GM12865 (cell line): Measurements from ENCODE around the gene PLA2G2C.

Source experiments
- DNase-seq: peaks from one replicate; pipeline ENCODE4 v3.0.0; 2010; ENCODE audit warnings: low read depth
- H3K4me3 ChIP-seq: 2 replicates; pipeline ENCODE4 v1.5.1; 2011; ENCODE audit warnings: mild to moderate bottlenecking, low read depth, low read length, control low read depth
- CTCF ChIP-seq: IDR thresholded peaks from 2 replicates; pipeline ENCODE4 v1.5.1; 2011; ENCODE audit warnings: low read length, control low read depth, low read depth, inconsistent platforms; ENCODE audit not compliant: insufficient read depth; ENCODE audit errors: missing control alignments

Gene PLA2G2C

GRCh38 chr1:20180129-20180843, 6.0 kb downstream of the PLA2G2C start:
- H3K4me3 ChIP-seq, result no peak overlapping the region
- DNase-seq, result no peak
- TF ChIP-seq CTCF, result no peak

DNA sequence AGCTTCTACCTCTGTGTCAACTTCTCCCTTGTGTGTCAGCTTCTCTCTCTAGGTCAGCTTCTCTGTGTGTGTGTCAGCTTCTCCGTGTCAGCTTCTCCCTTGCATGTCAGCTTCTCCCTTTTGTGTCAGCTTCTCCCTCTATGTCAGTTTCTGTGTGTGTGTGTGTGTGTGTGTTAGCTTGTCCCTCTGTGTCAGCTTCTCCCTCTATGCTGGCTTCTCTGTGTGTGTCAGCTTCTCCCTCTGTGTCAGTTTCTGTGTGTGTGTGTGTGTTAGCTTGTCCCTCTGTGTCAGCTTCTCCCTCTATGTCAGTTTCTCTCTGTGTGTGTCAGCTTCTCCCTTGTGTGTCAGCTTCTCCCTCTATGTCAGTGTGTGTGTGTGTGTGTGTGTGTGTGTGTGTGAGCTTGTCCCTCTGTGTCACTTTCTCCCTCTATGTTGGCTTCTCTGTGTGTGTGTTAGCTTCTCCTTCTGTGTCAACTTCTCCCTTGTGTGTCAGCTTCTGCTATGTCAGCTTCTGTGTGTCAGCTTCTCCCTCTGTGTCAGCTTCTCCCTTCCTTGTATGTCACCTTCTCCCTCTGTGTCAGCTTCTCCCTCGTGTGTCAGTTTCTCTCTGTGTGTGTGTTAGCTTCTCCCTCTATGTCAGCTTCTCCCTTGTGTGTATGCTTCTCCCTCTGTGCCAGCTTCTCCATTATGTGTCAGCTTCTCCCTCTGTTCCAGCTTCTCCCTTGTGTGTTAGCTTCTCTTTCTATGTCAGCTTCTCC, 6.8 kb downstream of the PLA2G2C start:
- TF ChIP-seq CTCF, result no peak
- no peak for DNase-seq
- H3K4me3 ChIP-seq, result no peak overlapping the region

- TF ChIP-seq CTCF, result no peak
- no peak for DNase-seq
- no peak overlapping the region for H3K4me3 ChIP-seq
Measured at GRCh38 chr1:20178634-20179370, 7.5 kb downstream of the PLA2G2C start.

DNA sequence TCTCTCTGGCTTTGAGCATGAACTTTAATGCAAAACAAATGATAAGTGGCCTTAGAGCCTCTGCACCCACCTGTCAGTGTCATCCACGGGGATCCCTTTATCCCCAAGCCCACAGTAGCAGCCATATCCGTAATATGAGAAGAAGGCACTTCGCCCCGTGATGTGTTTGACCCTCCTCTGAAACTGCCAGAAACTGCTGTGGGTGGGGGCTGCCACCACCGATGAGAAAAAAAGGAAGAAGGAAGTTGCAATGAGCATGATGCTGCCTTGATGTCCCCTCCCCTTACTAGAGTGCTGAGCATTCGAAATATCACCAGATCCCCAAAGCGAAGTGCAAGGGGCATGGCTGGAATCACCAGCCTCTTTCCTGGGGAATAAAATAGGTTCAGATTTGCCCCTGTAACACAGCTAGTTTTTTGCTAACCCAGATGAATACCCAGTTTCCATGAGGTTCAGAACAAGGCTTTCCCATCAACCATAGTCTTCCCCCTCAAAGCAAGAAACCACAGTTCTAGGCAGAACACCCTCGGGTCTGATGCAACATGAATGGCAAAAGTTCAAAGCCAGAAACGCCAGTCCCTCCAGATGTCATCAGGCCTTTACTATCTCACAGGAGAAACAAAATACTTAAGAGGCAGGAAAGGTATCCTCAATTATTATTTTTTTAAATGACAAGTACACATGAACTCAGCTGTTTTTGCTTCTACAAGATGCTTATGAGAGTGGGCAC, 11.2 kb downstream of the PLA2G2C start:
- no peak overlapping the region for H3K4me3 ChIP-seq
- no peak for TF ChIP-seq CTCF
- DNase-seq, result no peak

DNA sequence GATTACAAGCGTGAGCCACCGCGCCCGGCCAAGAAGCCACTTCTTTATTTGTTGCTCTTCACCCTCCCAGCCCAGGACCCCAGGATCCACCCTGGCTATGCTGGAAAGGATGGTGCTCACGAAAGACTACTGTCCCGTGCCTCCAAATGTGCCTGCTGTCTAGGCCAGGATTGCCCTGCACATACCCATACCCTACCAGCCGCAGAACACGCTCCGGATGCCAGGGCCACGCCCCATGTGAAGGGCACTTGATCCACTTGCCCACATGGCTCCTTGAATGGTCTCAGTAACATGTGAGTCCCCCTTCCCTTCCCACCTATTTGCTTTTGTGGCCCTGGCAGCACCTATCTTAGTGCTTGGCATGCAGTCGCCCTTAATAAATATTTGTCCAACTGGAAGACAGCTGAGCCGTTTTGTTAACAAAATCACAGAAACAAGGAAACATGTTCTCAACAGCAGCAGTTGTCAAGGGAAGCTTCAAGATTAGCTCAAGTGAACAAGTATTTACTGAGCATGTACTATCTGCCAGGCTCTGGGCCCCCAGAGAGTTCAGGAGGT, 14.2 kb downstream of the PLA2G2C start:
- H3K4me3 ChIP-seq, result no peak overlapping the region
- DNase-seq, result no peak
- TF ChIP-seq CTCF, result no peak

- DNase-seq, result no peak
- H3K4me3 ChIP-seq, result no peak overlapping the region
- TF ChIP-seq CTCF, result no peak
Measured at GRCh38 chr1:20169932-20170331, 16.4 kb downstream of the PLA2G2C start.
